Endothelial cell of umbilical vein (primary cell): ENCODE data around the gene HCFC1R1. TPM values are rescaled to one million over a fixed set of nuclear protein-coding genes. Genes with fewer than 3 reads are reported as not detected.
"Not testable (repeated sequence)": the region's sequence is repeated elsewhere in the genome, so short reads cannot be mapped to it uniquely, and the experiment has no call there.

Source experiments
- BruUV-seq: library from RNA; stranded (reverse); fragments of 400-500 nt; replicated peaks from 2 replicates; lab custom pipeline; 2021; lab: Mats Ljungman, UMichigan
- CTCF ChIA-PET: fragments of 300-600, 350-600 bp; sonication (Branson Sonifier 250); formaldehyde crosslinking; loops from one replicate; lab custom pipeline; 2021; ENCODE audit warnings: antibody characterized with exemption, inconsistent platforms; lab: Charles Lee
- POLR2A ChIA-PET: fragments of 300-600, 350-600 bp; sonication (Branson Sonifier 250); formaldehyde crosslinking; loops from one replicate; lab custom pipeline; 2021; ENCODE audit warnings: antibody characterized with exemption, inconsistent platforms; lab: Charles Lee
- DNase-seq: peaks from one replicate; pipeline ENCODE4 v3.0.0-alpha.2; 2011; ENCODE audit warnings: low read depth, low spot score
- FAIRE-seq: peaks from 2 replicates; lab custom pipeline; 2011; peaks lifted over from hg19 to GRCh38; lab: Jason Lieb, UNC
- H2AFZ ChIP-seq: 2 replicates; pipeline ENCODE4 v1.6.0; 2012; ENCODE audit warnings: low read depth, low read length, control low read depth, inconsistent platforms
- H3K27ac ChIP-seq: 2 replicates; pipeline ENCODE4 v1.5.1; 2011; ENCODE audit warnings: low read depth, mild to moderate bottlenecking, control low read depth, low read length, moderate library complexity; ENCODE audit not compliant: insufficient read depth
- H3K27me3 ChIP-seq, 2 experiments: 2 replicates each; pipeline versions ENCODE4 v1.6.0 to v1.6.1; 2011; ENCODE audit warnings: low read length in 2 of 2, mixed read lengths in 1 of 2; ENCODE audit not compliant: control insufficient read depth in 2 of 2, insufficient read depth in 2 of 2
- H3K36me3 ChIP-seq, 2 experiments: 2 replicates in 1 of 2; 3 replicates in 1 of 2; pipeline ENCODE4 v1.5.1; 2011; ENCODE audit warnings: low read length in 2 of 2, mild to moderate bottlenecking in 1 of 2, moderate library complexity in 1 of 2; ENCODE audit not compliant: control insufficient read depth in 2 of 2, insufficient read depth in 2 of 2; ENCODE audit errors: extremely low read depth in 1 of 2
- H3K4me1 ChIP-seq: 3 replicates; pipeline ENCODE4 v1.5.1; 2011; ENCODE audit warnings: mild to moderate bottlenecking, low read length; ENCODE audit not compliant: control insufficient read depth, insufficient read depth; ENCODE audit errors: extremely low read depth
- H3K4me2 ChIP-seq: 2 replicates; pipeline ENCODE4 v1.6.1; 2011; ENCODE audit warnings: low read length, control low read depth, mixed read lengths; ENCODE audit not compliant: insufficient read depth
- H3K4me3 ChIP-seq, 3 experiments: fragments of 200-600 bp in 1 of 3; sonication (generic), shearing (Covaris generic) in 1 of 3; replicated peaks in 1 of 3; 2 replicates each; pipeline ENCODE4 v1.5.1; 2011 to 2016; ENCODE audit warnings: control low read depth in 3 of 3, low read length in 3 of 3, mild to moderate bottlenecking in 2 of 3, inconsistent platforms in 1 of 3, low read depth in 1 of 3, moderate library complexity in 1 of 3; ENCODE audit not compliant: insufficient read depth in 1 of 3
- H3K79me2 ChIP-seq: 2 replicates; pipeline ENCODE4 v1.6.0; 2012; ENCODE audit warnings: low read length, inconsistent platforms; ENCODE audit not compliant: control insufficient read depth, insufficient read depth
- H3K9ac ChIP-seq: replicated peaks from 2 replicates; pipeline ENCODE3; 2011; ENCODE audit warnings: low read length, control low read depth; ENCODE audit not compliant: insufficient read depth; ENCODE audit errors: extremely low read depth
- H3K9me1 ChIP-seq: replicated peaks from 3 replicates; pipeline ENCODE4 v1.6.0; 2011; ENCODE audit warnings: mild to moderate bottlenecking, low read length; ENCODE audit not compliant: control insufficient read depth, insufficient read depth; ENCODE audit errors: extremely low read depth
- H3K9me3 ChIP-seq: replicated peaks from 2 replicates; pipeline ENCODE4 v1.5.1; 2012; ENCODE audit warnings: low read length, inconsistent platforms; ENCODE audit not compliant: control insufficient read depth, insufficient read depth
- H4K20me1 ChIP-seq: replicated peaks from 2 replicates; pipeline ENCODE3; 2011; ENCODE audit warnings: mild to moderate bottlenecking, low read length; ENCODE audit not compliant: control insufficient read depth, insufficient read depth; ENCODE audit errors: extremely low read depth
- EZH2 ChIP-seq: IDR thresholded peaks from 2 replicates; pipeline ENCODE4 v1.6.1; 2012; ENCODE audit warnings: borderline replicate concordance, low read depth, mild to moderate bottlenecking, moderate library complexity, low read length, inconsistent platforms; ENCODE audit not compliant: severe bottlenecking
- FOS ChIP-seq: IDR thresholded peaks from 2 replicates; pipeline ENCODE4 v1.6.1; 2011; ENCODE audit warnings: mild to moderate bottlenecking, low read length, moderate library complexity, borderline replicate concordance; ENCODE audit not compliant: insufficient read depth
- GATA2 ChIP-seq: IDR thresholded peaks from 2 replicates; pipeline ENCODE4 v1.7.0; 2011; ENCODE audit warnings: low read depth, mild to moderate bottlenecking, moderate library complexity, mixed read lengths, low read length; ENCODE audit not compliant: insufficient read length, insufficient read depth
- JUN ChIP-seq: IDR thresholded peaks from 2 replicates; pipeline ENCODE4 v1.6.1; 2011; ENCODE audit warnings: borderline replicate concordance, low read depth; ENCODE audit not compliant: insufficient read length, insufficient read depth
- MYC ChIP-seq: IDR thresholded peaks from one replicate; pipeline ENCODE4 v1.6.1; 2011; ENCODE audit warnings: mild to moderate bottlenecking, low read depth, low read length
- POLR2A ChIP-seq: IDR thresholded peaks from 2 replicates; pipeline ENCODE4 v1.6.1; 2012; ENCODE audit warnings: low read depth, mild to moderate bottlenecking, control low read depth, low read length
- POLR2AphosphoS5 ChIP-seq: IDR thresholded peaks from 2 replicates; pipeline ENCODE4 v1.6.1; 2012; ENCODE audit warnings: low read depth, mild to moderate bottlenecking, control low read depth, low read length, moderate library complexity; ENCODE audit not compliant: insufficient read depth
- dilution Hi-C: fragments of 300-500 bp; cut with MboI; formaldehyde crosslinking; loops from one replicate; pipeline ENCODE4 v1.15.0; 2019; ENCODE audit warnings: low sequenced_read_pairs; ENCODE audit not compliant: extremely low pct_ligation_motif_present
- intact Hi-C: fragments of 100-400 bp; cut with micrococcal nuclease; formaldehyde crosslinking; loops from one replicate; pipeline ENCODE4 v1.10.0; 2022
- polyA plus RNA-seq, 4 experiments: library from polyadenylated mRNA; depleted of rRNA in 3 of 4; stranded (reverse) in 3 of 4; unstranded in 1 of 4; fragments of >200 nt; gene quantifications; 2 replicates each; pipeline versions ENCODE4 v1.2.1 to v1.2.3, GENCODE V29; 2011 to 2012; ENCODE audit warnings: missing spikeins in 1 of 4
- total RNA-seq: library from RNA; stranded (reverse); gene quantifications from 2 replicates; pipeline ENCODE4 v1.2.3, GENCODE V29; 2021
- TF ChIP-seq, protein P1 (sequence below): IDR thresholded peaks from 2 replicates; pipeline ENCODE4 v1.6.1; 2011; ENCODE audit not compliant: insufficient read depth, insufficient read length
- TF ChIP-seq, protein P2 (sequence below), 2 donors: IDR thresholded peaks; 1 replicate in 1 of 2; 2 replicates in 1 of 2; pipeline ENCODE4 v1.5.1; 2011; ENCODE audit warnings: low read length in 2 of 2, mild to moderate bottlenecking in 2 of 2, moderate library complexity in 2 of 2, control low read depth in 1 of 2, inconsistent platforms in 1 of 2, low read depth in 1 of 2; ENCODE audit not compliant: insufficient read depth in 1 of 2; ENCODE audit errors: extremely low read depth in 1 of 2

HCFC1R1 gene
- total and polyA plus RNA-seq, 2 donors (not counting 3 experiments of a cell fraction or from before 2014, with no cell fraction given) = 28.7 to 49.3 TPM

DNA sequence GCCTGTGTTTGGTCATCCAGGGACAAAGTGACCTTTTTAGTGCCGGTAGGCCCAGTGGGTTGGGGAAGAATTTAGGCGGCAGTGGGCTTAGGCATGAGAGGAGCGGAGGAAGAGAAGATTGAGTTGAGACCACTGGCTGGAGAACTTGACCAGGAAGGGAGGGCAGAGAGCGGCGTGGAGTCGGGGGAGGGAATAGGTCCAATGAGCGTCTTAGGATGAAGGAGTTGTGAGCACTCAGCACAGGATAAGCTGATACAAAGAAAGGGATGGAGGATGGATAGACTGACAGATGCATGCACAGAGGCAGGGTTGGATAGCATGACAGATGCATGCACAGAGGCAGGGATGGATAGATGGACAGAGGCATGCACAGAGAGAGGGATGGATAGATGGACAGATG is 49.7 kb upstream of the HCFC1R1 start:
- Histone ChIP-seq H3K4me1 (no peaks in the 10 kb centered on the region), H2AFZ (no peak overlapping the region), H3K4me2 (no peak overlapping the region), H3K79me2 (no peaks in the 10 kb centered on the region), H3K36me3 (peaks cover 0 to 4% of the 10 kb centered on the region in 2 experiments), H3K9ac (no peak overlapping the region), H3K9me1 (no peaks in the 10 kb centered on the region), H4K20me1 (no peaks in the 10 kb centered on the region), H3K27ac (no peak overlapping the region), H3K27me3 (peaks cover 0 to 2% of the 10 kb centered on the region in 2 experiments), H3K9me3 (no peaks in the 10 kb centered on the region), H3K4me3 (no peak overlapping the region)
- FAIRE-seq = no peak
- TF ChIP-seq JUN (no peak), POLR2AphosphoS5 (no peak), POLR2A (no peak), FOS (no peak), MYC (no peak), EZH2 (no peak), GATA2 (no peak)
- TF ChIP-seq, protein P1, sequence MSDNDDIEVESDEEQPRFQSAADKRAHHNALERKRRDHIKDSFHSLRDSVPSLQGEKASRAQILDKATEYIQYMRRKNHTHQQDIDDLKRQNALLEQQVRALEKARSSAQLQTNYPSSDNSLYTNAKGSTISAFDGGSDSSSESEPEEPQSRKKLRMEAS = no peak
- TF ChIP-seq, protein P2, sequence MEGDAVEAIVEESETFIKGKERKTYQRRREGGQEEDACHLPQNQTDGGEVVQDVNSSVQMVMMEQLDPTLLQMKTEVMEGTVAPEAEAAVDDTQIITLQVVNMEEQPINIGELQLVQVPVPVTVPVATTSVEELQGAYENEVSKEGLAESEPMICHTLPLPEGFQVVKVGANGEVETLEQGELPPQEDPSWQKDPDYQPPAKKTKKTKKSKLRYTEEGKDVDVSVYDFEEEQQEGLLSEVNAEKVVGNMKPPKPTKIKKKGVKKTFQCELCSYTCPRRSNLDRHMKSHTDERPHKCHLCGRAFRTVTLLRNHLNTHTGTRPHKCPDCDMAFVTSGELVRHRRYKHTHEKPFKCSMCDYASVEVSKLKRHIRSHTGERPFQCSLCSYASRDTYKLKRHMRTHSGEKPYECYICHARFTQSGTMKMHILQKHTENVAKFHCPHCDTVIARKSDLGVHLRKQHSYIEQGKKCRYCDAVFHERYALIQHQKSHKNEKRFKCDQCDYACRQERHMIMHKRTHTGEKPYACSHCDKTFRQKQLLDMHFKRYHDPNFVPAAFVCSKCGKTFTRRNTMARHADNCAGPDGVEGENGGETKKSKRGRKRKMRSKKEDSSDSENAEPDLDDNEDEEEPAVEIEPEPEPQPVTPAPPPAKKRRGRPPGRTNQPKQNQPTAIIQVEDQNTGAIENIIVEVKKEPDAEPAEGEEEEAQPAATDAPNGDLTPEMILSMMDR (IDR thresholded peaks at IDR 0.05; ENCODE audit: extremely low read depth in 1 of 2, insufficient read depth in 1 of 2, low read depth in 1 of 2, low read length in 2 of 2) = no peak
- POLR2A ChIA-PET = no interaction called here
- CTCF ChIA-PET = no interaction called here
- intact Hi-C loops (no loop called here), dilution Hi-C loops (no loop called here)
- no peak for DNase-seq
- no TSS peak for BruUV-seq

DNA sequence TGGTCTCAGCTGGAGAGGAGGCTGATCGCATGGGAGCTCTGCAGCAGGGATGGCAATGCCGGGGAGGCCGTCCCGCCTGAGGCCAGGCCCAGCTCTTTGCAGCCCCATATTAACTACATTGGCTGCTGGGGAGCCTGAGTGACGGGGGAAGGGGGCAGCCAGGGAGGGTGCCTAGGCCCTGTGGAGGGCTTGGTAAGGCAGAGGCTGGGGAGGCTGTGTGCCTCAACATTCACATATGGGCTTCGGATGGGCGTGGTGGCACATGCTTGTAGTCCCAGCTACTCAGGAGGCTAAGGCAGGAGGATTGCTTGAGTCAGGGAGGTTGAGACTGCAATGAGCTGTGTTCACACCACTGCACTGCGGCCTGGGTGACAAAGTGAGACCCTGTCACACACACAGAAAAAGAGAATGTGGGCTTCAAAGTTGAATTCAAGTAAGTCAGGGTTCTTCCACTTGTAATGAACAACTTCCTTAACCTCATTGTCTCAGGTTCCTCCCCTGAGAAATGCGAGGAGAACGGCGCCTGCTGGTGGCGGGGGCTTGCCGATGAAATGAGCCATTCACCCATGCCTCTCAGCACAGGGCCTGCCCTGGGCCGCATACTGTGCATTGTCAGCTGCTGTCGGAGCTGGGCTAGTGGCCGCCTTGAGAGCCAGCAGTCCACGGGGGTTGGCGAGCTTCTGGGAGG is 49.0 kb upstream of the HCFC1R1 start:
- H3K9me1 ChIP-seq, H2AFZ ChIP-seq, H3K27me3 ChIP-seq, FAIRE-seq, POLR2A ChIA-PET, H3K27ac ChIP-seq, H3K4me2 ChIP-seq, intact Hi-C loops, H3K9ac ChIP-seq, H3K4me3 ChIP-seq, H4K20me1 ChIP-seq, H3K79me2 ChIP-seq, dilution Hi-C loops, H3K36me3 ChIP-seq, H3K9me3 ChIP-seq, DNase-seq, CTCF ChIA-PET, BruUV-seq, H3K4me1 ChIP-seq: not testable (repeated sequence)
